HepG2 (cell line): ENCODE data around the gene QSOX1. TPM values are rescaled to one million over a fixed set of nuclear protein-coding genes. Genes with fewer than 3 reads are reported as not detected.

Source experiments
- ATAC-seq: fragments of 200-7000 bp; cut with Tn5 transposase; 3 replicates; pipeline ENCODE4 v1.9.1; 2020; ENCODE audit warnings: mild to moderate bottlenecking, moderate library complexity
- BruUV-seq: library from RNA; stranded (reverse); fragments of 400-500 nt; replicated peaks from 2 replicates; lab custom pipeline; 2021; lab: Mats Ljungman, UMichigan
- CTCF ChIA-PET: fragments of 300-600 bp; formaldehyde crosslinking; extraction: SDS; loops from one replicate; lab custom pipeline; 2021; ENCODE audit warnings: low total read pairs, inconsistent platforms, low intra/inter-chr PET ratio; lab: Yijun Ruan, JAX
- POLR2A ChIA-PET: fragments of 350-600 bp; sonication (Branson Sonifier 250); formaldehyde crosslinking; loops from one replicate; lab custom pipeline; 2020; ENCODE audit warnings: antibody characterized with exemption, inconsistent platforms; lab: Yijun Ruan, JAX
- DNase-seq: peaks from one replicate; pipeline ENCODE4 v3.0.0-alpha.2; 2015; ENCODE audit warnings: low spot score
- FAIRE-seq: peaks from 3 replicates; lab custom pipeline; 2011; peaks lifted over from hg19 to GRCh38; lab: Jason Lieb, UNC
- H2AFZ ChIP-seq: one replicate; pipeline ENCODE4 v1.6.1; 2011; ENCODE audit warnings: low read length, inconsistent platforms
- H3K27ac ChIP-seq: fragments of 300-600 bp; 3 replicates; pipeline ENCODE4 v1.8.0; 2011; ENCODE audit warnings: mixed run types, mild to moderate bottlenecking, mixed read lengths, low read length, inconsistent platforms; ENCODE audit not compliant: insufficient read depth; ENCODE audit errors: extremely low read length
- H3K27me3 ChIP-seq, 2 experiments: fragments of 200-600 bp in 1 of 2; 2 replicates in 1 of 2; 3 replicates in 1 of 2; pipeline versions ENCODE4 v1.6.0 to v1.8.0; 2011; ENCODE audit warnings: low read length in 2 of 2, mild to moderate bottlenecking in 2 of 2, moderate library complexity in 2 of 2, inconsistent platforms in 1 of 2; ENCODE audit not compliant: insufficient read depth in 2 of 2, control insufficient read depth in 1 of 2
- H3K36me3 ChIP-seq, 2 experiments: fragments of 200-600 bp in 1 of 2; replicated peaks in 1 of 2; 2 replicates in 1 of 2; 3 replicates in 1 of 2; pipeline versions ENCODE4 v1.5.1 to v1.8.0; 2011; ENCODE audit warnings: low read length in 2 of 2, inconsistent platforms in 1 of 2; ENCODE audit not compliant: insufficient read depth in 2 of 2, control insufficient read depth in 1 of 2
- H3K4me1 ChIP-seq: 2 replicates; pipeline ENCODE4 v1.5.1; 2012; ENCODE audit warnings: low read length, inconsistent platforms; ENCODE audit not compliant: insufficient read depth
- H3K4me2 ChIP-seq: 2 replicates; pipeline ENCODE4 v1.6.0; 2011; ENCODE audit warnings: low read depth, low read length, inconsistent platforms
- H3K4me3 ChIP-seq, 3 experiments: fragments of 200-600 bp in 1 of 3; sonication (generic), shearing (Covaris generic) in 1 of 3; replicated peaks in 1 of 3; 2 replicates each; pipeline ENCODE4 v1.5.1; 2011 to 2016; ENCODE audit warnings: low read length in 3 of 3, inconsistent platforms in 2 of 3, low read depth in 2 of 3, mild to moderate bottlenecking in 2 of 3, control low read depth in 1 of 3, mixed read lengths in 1 of 3; ENCODE audit not compliant: insufficient read depth in 1 of 3
- H3K79me2 ChIP-seq: one replicate; pipeline ENCODE4 v1.6.1; 2011; ENCODE audit warnings: low read length, inconsistent platforms; ENCODE audit not compliant: insufficient read depth
- H3K9ac ChIP-seq: 2 replicates; pipeline ENCODE4 v1.6.0; 2011; ENCODE audit warnings: mild to moderate bottlenecking, low read depth, low read length, inconsistent platforms; ENCODE audit not compliant: insufficient read depth
- H3K9me3 ChIP-seq: 2 replicates; pipeline ENCODE4 v1.5.1; 2012; ENCODE audit warnings: mild to moderate bottlenecking, low read length
- H4K20me1 ChIP-seq: 2 replicates; pipeline ENCODE4 v1.6.0; 2011; ENCODE audit warnings: inconsistent platforms, mild to moderate bottlenecking, low read length, moderate library complexity; ENCODE audit not compliant: insufficient read depth
- HNF1B ChIP-seq: sonication (generic); formaldehyde crosslinking; IDR thresholded peaks from 2 replicates; pipeline ENCODE4 v1.5.1; 2020; ENCODE audit warnings: mild to moderate bottlenecking, moderate library complexity, missing genetic modification reagents
- HNRNPL ChIP-seq: fragments of 200-400 bp; formaldehyde crosslinking; IDR thresholded peaks from 2 replicates; pipeline ENCODE4 v1.6.1; 2017; ENCODE audit warnings: mild to moderate bottlenecking, low read depth, low read length
- NR2F2 ChIP-seq: IDR thresholded peaks from 2 replicates; pipeline ENCODE4 v1.6.1; 2012; ENCODE audit warnings: low read depth, inconsistent platforms, borderline replicate concordance
- REL ChIP-seq: sonication (generic); formaldehyde crosslinking; conservative IDR thresholded peaks from 2 replicates; pipeline ENCODE4 v1.8.0; 2022; ENCODE audit warnings: mild to moderate bottlenecking, missing genetic modification reagents, moderate library complexity
- RFX1 ChIP-seq: fragments of 450-650 bp; IDR thresholded peaks from 2 replicates; pipeline ENCODE4 v1.6.1; 2017
- TEAD3 ChIP-seq: optimal IDR thresholded peaks from 2 replicates; pipeline ENCODE3; 2016; ENCODE audit warnings: borderline replicate concordance
- TERF1 ChIP-seq: sonication (generic); formaldehyde crosslinking; IDR thresholded peaks from 2 replicates; pipeline ENCODE4 v1.8.0; 2022; ENCODE audit warnings: mild to moderate bottlenecking, missing genetic modification reagents, moderate library complexity
- WGBS: methylation state at CpG from one replicate; pipeline ENCODE4 v1.1.6; 2017; ENCODE audit warnings: low lambda C conversion rate; 5-methylcytosine and 5-hydroxymethylcytosine counted together
- in situ Hi-C: cut with HindIII; loops from 2 replicates; pipeline ENCODE4 v1.10.0; 2017; ENCODE audit warnings: low pct_unique_long_range_greater_than_20kb; ENCODE audit not compliant: extremely low pct_ligation_motif_present
- intact Hi-C: fragments of 100-400 bp; cut with micrococcal nuclease; formaldehyde crosslinking; loops from one replicate; pipeline ENCODE4 v1.10.0; 2022; ENCODE audit not compliant: unreplicated experiment
- polyA plus RNA-seq, 8 experiments: library from polyadenylated mRNA; depleted of rRNA in 3 of 8; stranded (reverse) in 7 of 8; unstranded in 1 of 8; fragments of >200 nt; fragmentation: Illumina TruSeq in 4 of 8; extraction: Trizol in 4 of 8; gene quantifications; 2 replicates each; pipeline versions ENCODE4 v1.2.1 to v1.2.3, GENCODE V29; 2011 to 2016; ENCODE audit warnings: low read depth in 4 of 8, missing spikeins in 1 of 8, mixed read lengths in 1 of 8; ENCODE audit not compliant: insufficient read depth in 1 of 8
- total RNA-seq, 5 experiments: library from RNA; depleted of rRNA; stranded (reverse); fragments of >200 nt; fragmentation: Illumina TruSeq; extraction: Trizol; gene quantifications; 2 replicates each; pipeline ENCODE4 v1.2.3, GENCODE V29; 2016; ENCODE audit warnings: low read depth in 1 of 5
- TF ChIP-seq, protein P1 (sequence below): sonication (generic); formaldehyde crosslinking; IDR thresholded peaks from 2 replicates; pipeline ENCODE4 v1.9.0; 2022; ENCODE audit warnings: missing genetic modification reagents, mild to moderate bottlenecking, borderline replicate concordance
- TF ChIP-seq, protein P2 (sequence below): sonication (generic); formaldehyde crosslinking; IDR thresholded peaks from 2 replicates; pipeline ENCODE4 v1.4.0; 2020; ENCODE audit warnings: missing genetic modification reagents

The QSOX1 gene
- total and polyA plus RNA-seq, 2 of the 13 experiments (the other 11 are each of a cell fraction or from before 2014, with no cell fraction given) = 6.8 to 40.2 TPM

DNA sequence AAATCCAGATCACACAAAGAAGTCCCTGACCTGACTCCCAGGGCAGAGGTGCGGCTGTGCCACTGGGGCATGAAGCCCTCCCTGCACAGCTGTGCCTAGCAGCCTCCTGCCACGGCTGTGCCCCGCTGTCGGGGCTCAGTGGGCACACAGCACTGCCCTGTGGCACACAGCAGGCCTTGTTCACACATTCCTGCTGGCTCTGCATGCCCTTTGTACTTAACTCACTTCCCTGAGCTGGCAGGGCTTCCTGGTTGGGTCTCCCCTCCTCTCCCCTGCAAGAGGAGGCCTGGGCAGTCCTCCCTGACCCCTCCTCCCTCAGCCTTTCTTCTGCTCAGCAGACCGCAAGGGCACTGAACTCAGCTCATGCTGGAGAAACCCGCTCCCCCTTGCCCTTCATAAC lies 90.2 kb downstream of the QSOX1 start (continued):
- TF ChIP-seq, protein P1, sequence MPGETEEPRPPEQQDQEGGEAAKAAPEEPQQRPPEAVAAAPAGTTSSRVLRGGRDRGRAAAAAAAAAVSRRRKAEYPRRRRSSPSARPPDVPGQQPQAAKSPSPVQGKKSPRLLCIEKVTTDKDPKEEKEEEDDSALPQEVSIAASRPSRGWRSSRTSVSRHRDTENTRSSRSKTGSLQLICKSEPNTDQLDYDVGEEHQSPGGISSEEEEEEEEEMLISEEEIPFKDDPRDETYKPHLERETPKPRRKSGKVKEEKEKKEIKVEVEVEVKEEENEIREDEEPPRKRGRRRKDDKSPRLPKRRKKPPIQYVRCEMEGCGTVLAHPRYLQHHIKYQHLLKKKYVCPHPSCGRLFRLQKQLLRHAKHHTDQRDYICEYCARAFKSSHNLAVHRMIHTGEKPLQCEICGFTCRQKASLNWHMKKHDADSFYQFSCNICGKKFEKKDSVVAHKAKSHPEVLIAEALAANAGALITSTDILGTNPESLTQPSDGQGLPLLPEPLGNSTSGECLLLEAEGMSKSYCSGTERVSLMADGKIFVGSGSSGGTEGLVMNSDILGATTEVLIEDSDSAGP (CRISPR knock-in tag) = peak; percentile 29; the same call in 1 of the 2 replicates
- peak; percentile 100 for TF ChIP-seq HNRNPL
- peak; percentile 75 for TF ChIP-seq TEAD3 (CRISPR knock-in tag)
- TF ChIP-seq TERF1 = no peak
- TF ChIP-seq RFX1 = no peak

GRCh38 chr1:180246579-180246978 lies 91.9 kb downstream of the QSOX1 start:
- WGBS = 62% methylated on average over 5 of the region's 5 CpGs
- Histone ChIP-seq H3K36me3 (no peaks in the 10 kb centered on the region), H3K4me3 (no peak overlapping the region), H2AFZ (no peak overlapping the region), H3K27ac (no peak overlapping the region), H3K9ac (no peak overlapping the region), H4K20me1 (no peaks in the 10 kb centered on the region), H3K9me3 (no peaks in the 10 kb centered on the region), H3K79me2 (no peaks in the 10 kb centered on the region), H3K4me1 (peaks cover 61% of the 10 kb centered on the region), H3K4me2 (no peak overlapping the region), H3K27me3 (peaks cover 0 to 5% of the 10 kb centered on the region in 2 experiments; a peak in 2 of 5 replicates)
- CTCF ChIA-PET = no interaction called here
- FAIRE-seq (no peak), ATAC-seq (no peak), DNase-seq (no peak)
- no peak for TF ChIP-seq HNF1B
- TF ChIP-seq REL (CRISPR knock-in tag) = no peak
- TF ChIP-seq, protein P2, sequence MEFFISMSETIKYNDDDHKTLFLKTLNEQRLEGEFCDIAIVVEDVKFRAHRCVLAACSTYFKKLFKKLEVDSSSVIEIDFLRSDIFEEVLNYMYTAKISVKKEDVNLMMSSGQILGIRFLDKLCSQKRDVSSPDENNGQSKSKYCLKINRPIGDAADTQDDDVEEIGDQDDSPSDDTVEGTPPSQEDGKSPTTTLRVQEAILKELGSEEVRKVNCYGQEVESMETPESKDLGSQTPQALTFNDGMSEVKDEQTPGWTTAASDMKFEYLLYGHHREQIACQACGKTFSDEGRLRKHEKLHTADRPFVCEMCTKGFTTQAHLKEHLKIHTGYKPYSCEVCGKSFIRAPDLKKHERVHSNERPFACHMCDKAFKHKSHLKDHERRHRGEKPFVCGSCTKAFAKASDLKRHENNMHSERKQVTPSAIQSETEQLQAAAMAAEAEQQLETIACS (CRISPR knock-in tag) = no peak
- TF ChIP-seq NR2F2 = no peak
- POLR2A ChIA-PET = no interaction called here
- intact Hi-C loops (loop anchor here (10.0 kb wide), 1 partner anchor 62 kb away; no protein-coding TSS in a partner anchor), in situ Hi-C loops (no loop called here)
- BruUV-seq = no TSS peak
